Chondrocyte (in vitro differentiated cells): ENCODE data around the gene ARHGAP5. TPM values are rescaled to one million over a fixed set of nuclear protein-coding genes. Genes with fewer than 3 reads are reported as not detected.

Source experiments
- DNase-seq: peaks from one replicate; pipeline ENCODE4 v3.0.0; 2021; ENCODE audit warnings: mixed read lengths, low spot score
- H3K27ac Mint-ChIP-seq: one replicate; pipeline ENCODE4 v1.8.0; 2021; ENCODE audit warnings: mild to moderate bottlenecking, moderate library complexity, mixed read lengths; ENCODE audit not compliant: unreplicated experiment
- H3K27me3 Mint-ChIP-seq: 2 replicates; pipeline ENCODE4 v1.8.0; 2021; ENCODE audit warnings: low read depth, mixed read lengths
- H3K36me3 Mint-ChIP-seq: 2 replicates; pipeline ENCODE4 v1.8.0; 2021; ENCODE audit warnings: low read depth, mixed read lengths
- H3K4me1 Mint-ChIP-seq: 2 replicates; pipeline ENCODE4 v1.8.0; 2021; ENCODE audit warnings: low read depth, mild to moderate bottlenecking, mixed read lengths
- H3K4me3 Mint-ChIP-seq: one replicate; pipeline ENCODE4 v1.8.0; 2021; ENCODE audit warnings: mild to moderate bottlenecking, moderate library complexity, mixed read lengths; ENCODE audit not compliant: unreplicated experiment
- H3K9me3 Mint-ChIP-seq: 2 replicates; pipeline ENCODE4 v1.8.0; 2021; ENCODE audit warnings: low read depth, mixed read lengths
- CTCF ChIP-seq: fragments of 200-600 bp; sonication (generic); IDR thresholded peaks from 2 replicates; pipeline ENCODE4 v1.5.0; 2021; ENCODE audit warnings: antibody characterized with exemption, mild to moderate bottlenecking, moderate library complexity
- total RNA-seq: library from RNA; stranded (reverse); gene quantifications from 3 replicates; pipeline ENCODE4 v1.2.1, GENCODE V29; 2021

ARHGAP5 gene
- total RNA-seq, 1 donor from 2014 or later, result 82.8 TPM

DNA sequence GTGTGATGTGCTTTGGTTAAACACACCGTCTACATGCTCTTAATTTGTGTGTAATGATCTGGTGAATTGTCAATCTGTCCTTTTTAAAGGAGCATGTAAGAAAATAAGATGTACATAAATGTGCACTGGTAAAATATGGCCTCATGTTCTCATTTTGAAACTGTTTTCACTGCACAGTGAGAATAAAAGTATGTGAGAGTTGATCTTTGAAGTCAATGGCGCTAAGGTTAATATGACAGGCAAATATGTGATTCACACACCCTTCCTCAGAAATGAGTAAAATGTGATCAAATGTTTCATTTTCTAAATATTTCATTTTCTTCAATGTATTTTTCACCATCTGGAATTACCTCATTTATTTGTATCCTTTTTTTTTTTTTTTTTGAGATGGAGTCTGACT is 116.4 kb downstream of the ARHGAP5 start:
- DNase-seq, result no peak
- H3K27me3 Mint-ChIP-seq, result peaks cover 2% of the 10 kb centered on the region
- no peak overlapping the region for H3K27ac Mint-ChIP-seq
- no peak for TF ChIP-seq CTCF
- H3K36me3 Mint-ChIP-seq, result no peaks in the 10 kb centered on the region
- peaks cover 5% of the 10 kb centered on the region for H3K4me1 Mint-ChIP-seq
- no peaks in the 10 kb centered on the region for H3K9me3 Mint-ChIP-seq
- no peak overlapping the region for H3K4me3 Mint-ChIP-seq

GRCh38 chr14:32195636-32196035 is 118.5 kb downstream of the ARHGAP5 start:
- Mint-ChIP-seq H3K4me1 (peaks cover 3% of the 10 kb centered on the region), H3K27ac (no peak overlapping the region), H3K9me3 (no peaks in the 10 kb centered on the region), H3K27me3 (peaks cover 2% of the 10 kb centered on the region), H3K4me3 (no peak overlapping the region), H3K36me3 (no peaks in the 10 kb centered on the region)
- no peak for DNase-seq
- no peak for TF ChIP-seq CTCF

GRCh38 chr14:32197919-32198318 is 120.8 kb downstream of the ARHGAP5 start:
- no peak for TF ChIP-seq CTCF
- Mint-ChIP-seq H3K4me3 (no peak overlapping the region), H3K27ac (no peak overlapping the region)

DNA sequence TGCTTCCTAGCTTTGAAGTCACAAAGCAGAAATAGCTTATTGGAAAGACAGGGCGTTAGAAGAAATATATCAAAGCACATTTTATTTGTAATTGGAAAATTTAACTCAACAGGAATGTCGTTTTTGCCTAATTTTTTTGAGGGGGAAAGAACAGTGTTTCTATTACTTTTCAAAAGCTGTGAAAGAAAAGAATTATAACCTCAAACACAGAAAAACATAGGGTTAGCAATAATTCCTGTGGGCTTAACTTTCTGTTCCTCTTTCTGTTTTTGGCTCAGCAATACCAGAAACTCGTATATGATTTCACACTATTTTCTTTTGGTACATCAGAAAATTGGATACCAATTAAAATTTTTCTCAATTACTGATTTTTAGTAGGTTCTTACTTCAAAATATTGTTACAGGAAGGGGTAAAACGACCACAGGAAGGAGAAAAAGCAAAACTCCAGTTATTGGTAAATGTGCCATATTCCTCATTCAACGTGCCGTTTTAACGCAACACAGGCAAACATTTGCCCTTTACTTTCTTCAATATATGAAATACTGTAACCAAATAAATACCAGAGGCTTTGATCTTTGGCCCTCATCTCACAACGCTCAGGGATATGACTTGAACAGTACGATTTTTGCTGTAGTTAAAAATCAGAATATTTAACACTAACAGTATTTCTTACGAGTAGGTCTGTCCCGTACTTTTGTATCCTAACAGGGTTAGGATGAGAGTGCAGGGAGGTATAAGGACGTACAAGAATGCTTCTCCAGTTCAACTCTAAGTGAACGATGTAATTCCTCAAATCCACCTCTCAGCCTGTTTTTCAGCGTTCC is 123.5 kb downstream of the ARHGAP5 start:
- no peak for DNase-seq
- H3K27me3 Mint-ChIP-seq, result peaks cover 2% of the 10 kb centered on the region
- H3K4me3 Mint-ChIP-seq, result peak overlapping the region; percentile 89
- no peaks in the 10 kb centered on the region for H3K36me3 Mint-ChIP-seq
- H3K4me1 Mint-ChIP-seq, result peaks cover 25% of the 10 kb centered on the region
- no peak for TF ChIP-seq CTCF
- H3K27ac Mint-ChIP-seq, result peak overlapping the region; percentile 100
- H3K9me3 Mint-ChIP-seq, result no peaks in the 10 kb centered on the region

More at GRCh38 chr14:32197919-32198318, 120.8 kb downstream of the ARHGAP5 start:
- Mint-ChIP-seq H3K9me3 (no peaks in the 10 kb centered on the region), H3K27me3 (peaks cover 2% of the 10 kb centered on the region), H3K4me1 (peaks cover 15% of the 10 kb centered on the region), H3K36me3 (no peaks in the 10 kb centered on the region)
- no peak for DNase-seq

GRCh38 chr14:32201193-32201815 is 124.2 kb downstream of the ARHGAP5 start:
- H3K4me3 Mint-ChIP-seq, result peak overlapping the region; percentile 89

More at GRCh38 chr14:32201193-32201815, 124.2 kb downstream of the ARHGAP5 start:
- DNase-seq, result peak; percentile 94
- peak overlapping the region; percentile 100 for H3K27ac Mint-ChIP-seq
- H3K4me1 Mint-ChIP-seq, result peaks cover 25% of the 10 kb centered on the region
- no peak for TF ChIP-seq CTCF
- H3K36me3 Mint-ChIP-seq, result no peaks in the 10 kb centered on the region
- H3K9me3 Mint-ChIP-seq, result no peaks in the 10 kb centered on the region
- H3K27me3 Mint-ChIP-seq, result peaks cover 2% of the 10 kb centered on the region
